Caco-2 (cell line): Measurements from ENCODE around the gene NENF. TPM values are rescaled to one million over a fixed set of nuclear protein-coding genes. Genes with fewer than 3 reads are reported as not detected.

ENCODE experiments used
- BruUV-seq: library from RNA; stranded (reverse); fragments of 400-500 nt; replicated peaks from 2 replicates; lab custom pipeline; 2021; lab: Mats Ljungman, UMichigan
- CTCF ChIA-PET: fragments of 300-600 bp; sonication (Branson Sonifier 250); formaldehyde crosslinking; loops from one replicate; lab custom pipeline; 2022; ENCODE audit warnings: antibody characterized with exemption; lab: Charles Lee
- POLR2A ChIA-PET: fragments of 300-600 bp; sonication (Branson Sonifier 250); formaldehyde crosslinking; loops from one replicate; lab custom pipeline; 2022; ENCODE audit warnings: antibody characterized with exemption; lab: Charles Lee
- DNase-seq, 2 experiments: peaks; one replicate each; pipeline versions ENCODE4 v3.0.0 to v3.0.0-alpha.2; 2020 to 2022
- H3K27me3 ChIP-seq: replicated peaks from 2 replicates; pipeline ENCODE4 v1.6.0; 2011; ENCODE audit warnings: low read length; ENCODE audit not compliant: control insufficient read depth, insufficient read depth
- H3K36me3 ChIP-seq: 2 replicates; pipeline ENCODE4 v1.5.1; 2011; ENCODE audit warnings: low read length; ENCODE audit not compliant: control insufficient read depth, insufficient read depth
- H3K4me1 ChIP-seq: fragments of 250-450 bp; sonication (Bioruptor Pico); 2 replicates; pipeline ENCODE4 v1.5.1; 2020; ENCODE audit warnings: mild to moderate bottlenecking
- H3K4me3 ChIP-seq: 2 replicates; pipeline ENCODE4 v1.5.1; 2011; ENCODE audit warnings: low read depth, mild to moderate bottlenecking, control low read depth, low read length
- H3K9me3 ChIP-seq: fragments of 250-450 bp; sonication (Bioruptor Pico); 2 replicates; pipeline ENCODE4 v1.5.1; 2020; ENCODE audit warnings: mild to moderate bottlenecking, moderate library complexity
- H3K27ac Mint-ChIP-seq: one replicate; pipeline ENCODE4 v1.8.0; 2022; ENCODE audit warnings: mixed read lengths; ENCODE audit not compliant: unreplicated experiment
- H3K27me3 Mint-ChIP-seq: one replicate; pipeline ENCODE4 v1.8.0; 2022; ENCODE audit warnings: mixed read lengths; ENCODE audit not compliant: insufficient read depth, unreplicated experiment
- H3K36me3 Mint-ChIP-seq: one replicate; pipeline ENCODE4 v1.8.0; 2022; ENCODE audit warnings: mild to moderate bottlenecking, mixed read lengths; ENCODE audit not compliant: insufficient read depth, unreplicated experiment
- H3K4me1 Mint-ChIP-seq: one replicate; pipeline ENCODE4 v1.8.0; 2022; ENCODE audit warnings: low read depth, mixed read lengths; ENCODE audit not compliant: unreplicated experiment
- H3K4me3 Mint-ChIP-seq: one replicate; pipeline ENCODE4 v1.8.0; 2022; ENCODE audit warnings: mild to moderate bottlenecking, moderate library complexity, mixed read lengths; ENCODE audit not compliant: unreplicated experiment
- H3K9me3 Mint-ChIP-seq: one replicate; pipeline ENCODE4 v1.8.0; 2022; ENCODE audit warnings: mixed read lengths; ENCODE audit not compliant: unreplicated experiment
- intact Hi-C: fragments of 100-400 bp; cut with micrococcal nuclease; formaldehyde crosslinking; loops from one replicate; pipeline ENCODE4 v1.10.0; 2022; ENCODE audit not compliant: unreplicated experiment
- total RNA-seq: library from RNA; stranded (reverse); gene quantifications from 2 replicates; pipeline ENCODE4 v1.2.3, GENCODE V29; 2022
- TF ChIP-seq, protein P1 (sequence below), 2 experiments: fragments of 200-600 bp in 1 of 2; IDR thresholded peaks; 1 replicate in 1 of 2; 2 replicates in 1 of 2; pipeline versions ENCODE4 v1.5.1 to v1.8.0; 2011 to 2022; ENCODE audit warnings: antibody characterized with exemption in 1 of 2, control low read depth in 1 of 2, inconsistent platforms in 1 of 2, low read depth in 1 of 2, low read length in 1 of 2, mild to moderate bottlenecking in 1 of 2, moderate library complexity in 1 of 2; ENCODE audit not compliant: insufficient read depth in 1 of 2, severe bottlenecking in 1 of 2, unreplicated experiment in 1 of 2

Gene NENF
- total RNA-seq, 1 experiment from 2014 or later, result 90.1 TPM

DNA sequence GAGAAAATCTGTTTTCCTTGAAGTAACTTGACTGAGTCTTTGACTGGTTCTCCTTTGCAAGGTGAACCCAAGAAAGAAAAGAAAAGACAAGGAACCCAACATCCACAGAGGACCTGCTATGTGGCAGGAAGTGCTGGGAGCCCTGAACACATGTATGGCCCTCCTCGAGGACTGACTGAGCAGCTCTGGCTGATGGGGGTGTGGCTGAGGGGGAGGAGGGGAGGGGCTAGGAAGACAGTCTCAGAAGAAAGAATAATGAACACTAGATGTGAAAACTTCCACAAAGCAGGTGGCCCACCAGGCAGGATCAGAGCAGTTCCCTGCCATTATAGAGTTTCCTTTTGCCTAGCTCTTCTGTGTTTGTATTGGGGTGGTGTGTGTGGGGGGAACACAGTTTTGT, 26.1 kb downstream of the NENF start:
- Histone ChIP-seq H3K36me3 (no peaks in the 10 kb centered on the region), H3K4me3 (no peak overlapping the region), H3K9me3 (no peaks in the 10 kb centered on the region), H3K4me1 (peaks cover 9% of the 10 kb centered on the region), H3K27me3 (no peaks in the 10 kb centered on the region)
- Mint-ChIP-seq H3K27me3 (no peaks in the 10 kb centered on the region), H3K36me3 (no peaks in the 10 kb centered on the region), H3K27ac (no peak overlapping the region), H3K9me3 (no peaks in the 10 kb centered on the region), H3K4me1 (peaks cover 11% of the 10 kb centered on the region), H3K4me3 (no peak overlapping the region)
- TF ChIP-seq, protein P1, sequence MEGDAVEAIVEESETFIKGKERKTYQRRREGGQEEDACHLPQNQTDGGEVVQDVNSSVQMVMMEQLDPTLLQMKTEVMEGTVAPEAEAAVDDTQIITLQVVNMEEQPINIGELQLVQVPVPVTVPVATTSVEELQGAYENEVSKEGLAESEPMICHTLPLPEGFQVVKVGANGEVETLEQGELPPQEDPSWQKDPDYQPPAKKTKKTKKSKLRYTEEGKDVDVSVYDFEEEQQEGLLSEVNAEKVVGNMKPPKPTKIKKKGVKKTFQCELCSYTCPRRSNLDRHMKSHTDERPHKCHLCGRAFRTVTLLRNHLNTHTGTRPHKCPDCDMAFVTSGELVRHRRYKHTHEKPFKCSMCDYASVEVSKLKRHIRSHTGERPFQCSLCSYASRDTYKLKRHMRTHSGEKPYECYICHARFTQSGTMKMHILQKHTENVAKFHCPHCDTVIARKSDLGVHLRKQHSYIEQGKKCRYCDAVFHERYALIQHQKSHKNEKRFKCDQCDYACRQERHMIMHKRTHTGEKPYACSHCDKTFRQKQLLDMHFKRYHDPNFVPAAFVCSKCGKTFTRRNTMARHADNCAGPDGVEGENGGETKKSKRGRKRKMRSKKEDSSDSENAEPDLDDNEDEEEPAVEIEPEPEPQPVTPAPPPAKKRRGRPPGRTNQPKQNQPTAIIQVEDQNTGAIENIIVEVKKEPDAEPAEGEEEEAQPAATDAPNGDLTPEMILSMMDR (IDR thresholded peaks at IDR 0.05; ENCODE audit: insufficient read depth in 1 of 2, low read depth in 1 of 2, low read length in 1 of 2, severe bottlenecking in 1 of 2, unreplicated experiment in 1 of 2), result no peak
- no TSS peak for BruUV-seq
- no peak for DNase-seq
- intact Hi-C loops, result loop anchor here (5.0 kb wide), 3 partner anchors 72 to 777 kb away; partner anchors contain the start of gene PPP2R5A
- CTCF ChIA-PET, result interaction anchor here (0.7 kb wide), 1 partner anchor 19 kb away, joined by 3 read pairs; no protein-coding TSS in a partner anchor
- POLR2A ChIA-PET, result no interaction called here

DNA sequence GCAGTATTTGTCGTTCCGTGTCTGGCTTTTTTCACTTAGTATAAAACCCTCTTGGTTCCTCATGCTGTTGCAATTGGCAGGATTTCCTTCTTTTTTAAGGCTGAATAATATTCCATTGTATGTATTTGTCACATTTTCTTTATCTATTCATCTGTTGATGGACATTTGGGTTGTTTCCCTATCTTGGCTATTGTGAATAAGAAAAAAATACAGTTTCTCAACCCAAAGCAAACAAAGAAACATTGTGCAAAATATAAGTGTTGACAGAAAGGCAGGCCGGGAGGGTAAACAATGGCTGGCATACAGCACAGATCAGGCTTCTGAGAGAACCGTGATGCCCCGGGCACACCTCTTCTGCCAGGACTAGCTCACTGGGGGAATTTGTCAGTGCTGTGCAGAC, 26.9 kb downstream of the NENF start:
- H3K4me1 ChIP-seq, result peaks cover 15% of the 10 kb centered on the region
- no peak overlapping the region for H3K4me3 Mint-ChIP-seq
- H3K9me3 ChIP-seq, result no peaks in the 10 kb centered on the region
- H3K4me3 ChIP-seq, result no peak overlapping the region
- no peak for DNase-seq
- peaks cover 4% of the 10 kb centered on the region for H3K36me3 Mint-ChIP-seq
- no peaks in the 10 kb centered on the region for H3K27me3 Mint-ChIP-seq
- BruUV-seq, result no TSS peak
- ChIA-PET POLR2A (no interaction called here), CTCF (no interaction called here)
- no peaks in the 10 kb centered on the region for H3K36me3 ChIP-seq
- intact Hi-C loops, result loop anchor here (5.0 kb wide), 3 partner anchors 72 to 777 kb away; partner anchors contain the start of gene PPP2R5A
- no peaks in the 10 kb centered on the region for H3K9me3 Mint-ChIP-seq
- peaks cover 19% of the 10 kb centered on the region for H3K4me1 Mint-ChIP-seq
- TF ChIP-seq, protein P1 (IDR thresholded peaks at IDR 0.05; ENCODE audit: insufficient read depth in 1 of 2, low read depth in 1 of 2, low read length in 1 of 2, severe bottlenecking in 1 of 2, unreplicated experiment in 1 of 2), result no peak
- no peaks in the 10 kb centered on the region for H3K27me3 ChIP-seq
- H3K27ac Mint-ChIP-seq, result no peak overlapping the region

DNA sequence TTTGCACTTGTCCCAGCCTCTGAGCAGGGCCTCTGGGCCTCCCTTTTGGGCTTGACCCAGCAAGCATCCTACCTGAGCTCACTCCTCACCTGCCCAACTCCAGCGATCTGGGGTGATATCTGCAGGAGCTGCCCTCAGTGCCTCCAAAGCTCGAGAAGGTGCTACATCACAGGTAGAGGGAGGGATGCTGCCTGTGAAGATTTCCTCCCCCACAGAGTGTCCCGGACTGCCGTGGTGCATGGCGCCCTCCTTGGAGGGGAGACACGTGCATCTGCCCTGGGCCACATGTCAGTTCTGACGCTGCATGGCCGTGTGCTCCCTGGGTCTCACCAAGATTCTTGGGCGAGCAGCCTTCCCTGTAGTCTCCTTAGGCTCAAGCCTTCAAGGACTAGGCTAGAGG, 27.7 kb downstream of the NENF start:
- TF ChIP-seq, protein P1 (IDR thresholded peaks at IDR 0.05; ENCODE audit: insufficient read depth in 1 of 2, low read depth in 1 of 2, low read length in 1 of 2, severe bottlenecking in 1 of 2, unreplicated experiment in 1 of 2), result no peak
- ChIA-PET POLR2A (no interaction called here), CTCF (no interaction called here)
- Mint-ChIP-seq H3K4me1 (peaks cover 23% of the 10 kb centered on the region), H3K36me3 (peaks cover 8% of the 10 kb centered on the region), H3K9me3 (no peaks in the 10 kb centered on the region), H3K27ac (no peak overlapping the region), H3K4me3 (no peak overlapping the region), H3K27me3 (no peaks in the 10 kb centered on the region)
- no peaks in the 10 kb centered on the region for H3K27me3 ChIP-seq
- peaks cover 19% of the 10 kb centered on the region for H3K4me1 ChIP-seq
- DNase-seq, result no peak
- no peaks in the 10 kb centered on the region for H3K36me3 ChIP-seq
- no peak overlapping the region for H3K4me3 ChIP-seq
- no peaks in the 10 kb centered on the region for H3K9me3 ChIP-seq
- intact Hi-C loops, result no loop called here
- BruUV-seq, result no TSS peak
